T-helper 2 cell (primary cell): ENCODE measurements around the gene CNTN5.

Experiments
- DNase-seq, 5 experiments: peaks; one replicate each; pipeline versions ENCODE4 v3.0.0 to v3.0.0-alpha.2; 2012 to 2022

The CNTN5 gene

DNA sequence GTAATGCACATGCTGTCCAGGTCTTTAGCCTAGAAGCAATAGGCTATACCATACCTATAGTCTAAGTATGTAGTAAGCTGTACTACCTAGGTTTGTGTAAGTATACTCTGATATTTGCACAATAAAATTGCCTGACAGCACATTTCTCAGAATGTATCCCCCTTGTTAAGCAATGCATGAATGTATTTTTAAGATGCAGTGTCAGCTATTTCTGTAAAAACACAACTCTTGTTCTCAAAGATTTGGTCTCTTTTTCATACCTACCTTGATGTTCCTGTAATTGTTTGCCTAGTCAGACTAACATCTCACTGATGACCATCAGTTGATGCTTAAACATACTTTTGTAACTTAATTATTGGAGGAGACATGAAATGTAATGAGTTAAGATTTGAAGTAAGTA, 619.9 kb downstream of the CNTN5 start:
- no peak for DNase-seq

DNA sequence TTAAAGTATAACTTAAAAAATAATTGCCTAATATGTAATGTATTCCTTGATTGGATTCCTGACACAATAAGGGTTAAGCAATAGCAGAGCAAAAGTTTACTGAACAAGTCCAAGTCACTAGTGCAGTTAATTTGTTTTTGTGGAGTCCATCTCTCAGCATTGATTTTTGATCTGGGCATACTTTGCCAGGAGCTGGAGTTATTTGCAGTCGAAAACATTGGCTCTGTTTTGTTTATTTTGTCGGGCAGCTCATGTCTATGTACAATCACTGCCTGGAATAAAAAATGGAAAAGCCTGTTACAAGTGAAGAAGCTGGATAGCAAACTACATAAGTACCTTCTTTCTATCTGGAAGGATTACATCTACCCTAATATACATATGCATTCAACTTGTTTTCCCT, 625.2 kb downstream of the CNTN5 start:
- DNase-seq: no peak

GRCh38 chr11:99670067-99670676, 649.4 kb downstream of the CNTN5 start:
- DNase-seq: no peak

DNA sequence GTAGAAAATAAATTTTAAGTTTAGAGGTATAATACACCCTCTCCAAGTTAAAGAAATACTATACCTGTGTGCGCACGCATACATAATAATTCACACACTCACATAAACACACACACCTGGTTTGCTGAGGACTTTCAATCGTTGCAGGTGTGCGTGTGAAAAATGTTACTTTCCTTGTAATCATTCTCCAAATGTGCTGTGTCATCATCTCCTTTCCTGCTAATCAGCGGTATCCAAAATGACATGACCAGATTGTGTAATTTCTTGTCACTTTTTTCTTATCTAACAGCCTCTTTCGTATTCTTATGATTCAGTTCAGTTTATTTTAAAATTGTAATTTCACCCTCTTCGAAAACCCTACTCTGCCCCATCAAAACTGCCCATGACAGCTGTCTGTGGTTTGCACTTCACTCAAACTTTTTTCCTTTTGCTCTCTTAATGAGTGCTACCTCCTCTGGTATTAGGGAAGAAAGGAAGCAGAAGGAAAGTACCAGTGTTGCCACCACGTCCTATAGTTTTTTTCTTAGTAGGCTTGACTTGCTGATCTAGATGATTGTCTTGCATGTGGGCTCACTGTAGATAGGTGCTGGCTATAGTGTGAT, 651.2 kb downstream of the CNTN5 start:
- DNase-seq: no peak

GRCh38 chr11:99676292-99676691, 655.5 kb downstream of the CNTN5 start:
- no peak for DNase-seq

- DNase-seq: no peak
Observed at GRCh38 chr11:99682171-99682570, 661.4 kb downstream of the CNTN5 start.

GRCh38 chr11:99682646-99683045, 661.9 kb downstream of the CNTN5 start:
- DNase-seq: no peak

DNA sequence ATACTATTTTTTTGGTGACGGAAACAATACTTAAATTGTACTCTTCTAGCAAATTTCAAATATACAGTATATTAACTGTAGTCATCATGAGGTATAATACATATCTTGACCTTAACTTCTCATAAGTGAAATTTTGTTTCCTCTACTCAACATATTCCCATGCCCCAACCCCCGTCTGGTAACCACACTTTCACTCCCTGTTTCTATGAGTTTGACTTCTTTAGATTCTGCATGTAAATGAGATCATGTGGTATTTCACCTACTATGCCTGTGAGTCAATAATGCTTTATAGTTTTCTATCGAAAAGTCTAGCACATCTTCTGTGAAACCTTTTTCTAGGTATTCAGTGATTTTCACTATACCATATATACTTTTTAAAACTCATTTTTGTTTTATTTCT, 663.2 kb downstream of the CNTN5 start:
- DNase-seq: no peak

DNA sequence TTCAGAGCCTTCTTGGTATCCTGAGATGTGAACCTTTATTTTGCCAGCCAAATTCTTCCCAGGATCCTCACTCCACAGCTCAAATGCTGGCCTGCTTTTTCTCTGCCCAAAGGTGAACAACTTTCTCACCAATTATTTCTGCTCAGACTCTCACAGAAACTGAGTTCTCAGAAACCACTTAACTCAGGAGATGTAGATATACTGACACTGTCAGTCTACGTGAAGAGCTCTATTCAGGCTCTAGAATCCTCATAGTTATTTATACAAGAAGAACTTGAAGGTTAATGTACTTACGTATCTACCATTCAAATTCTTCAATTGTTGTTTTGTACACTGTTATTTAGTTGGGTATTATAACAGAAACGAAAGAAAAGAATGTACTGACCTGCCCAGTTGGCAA, 666.1 kb downstream of the CNTN5 start:
- no peak for DNase-seq

GRCh38 chr11:99687320-99687719, 666.6 kb downstream of the CNTN5 start:
- no peak for DNase-seq

- no peak for DNase-seq
Observed at GRCh38 chr11:99693941-99694492, 673.3 kb downstream of the CNTN5 start.

DNA sequence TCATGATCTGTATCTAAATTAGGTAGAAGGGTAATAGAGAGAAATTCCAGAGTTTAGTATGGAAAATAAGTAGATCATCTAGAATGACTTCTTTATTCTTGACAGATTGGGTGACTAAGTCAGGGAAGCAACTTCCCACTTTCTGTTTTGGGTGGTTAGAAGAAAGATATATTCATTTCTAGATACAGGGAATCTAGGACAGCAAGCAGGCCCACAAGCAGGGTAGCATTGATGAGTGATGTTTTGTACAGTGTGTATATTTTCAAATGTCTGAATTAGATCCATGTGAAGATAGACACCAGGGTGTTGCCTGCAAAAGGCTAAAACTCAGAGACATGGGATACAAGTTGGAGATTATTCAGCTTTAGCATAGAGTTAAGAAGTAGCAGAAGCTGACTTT, 674.4 kb downstream of the CNTN5 start:
- DNase-seq: no peak

DNA sequence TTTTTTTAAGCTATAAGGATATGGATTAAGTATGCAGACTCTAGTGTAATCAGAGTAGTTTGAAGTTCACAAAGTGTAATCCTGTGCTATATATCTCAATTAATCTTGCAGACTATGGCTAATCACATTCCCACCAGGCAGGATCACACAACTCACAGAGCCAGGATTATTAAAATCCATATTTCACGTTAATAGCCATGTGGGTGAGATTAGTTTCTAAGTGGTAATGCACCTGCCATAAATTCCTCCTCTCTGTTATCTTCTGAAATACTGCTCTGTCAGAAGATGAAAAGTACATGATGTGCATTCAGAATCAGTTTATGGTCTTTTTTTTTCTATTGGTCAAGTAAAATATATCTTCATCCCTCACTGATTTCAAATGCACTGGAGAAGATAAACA, 686.1 kb downstream of the CNTN5 start:
- DNase-seq: no peak

DNA sequence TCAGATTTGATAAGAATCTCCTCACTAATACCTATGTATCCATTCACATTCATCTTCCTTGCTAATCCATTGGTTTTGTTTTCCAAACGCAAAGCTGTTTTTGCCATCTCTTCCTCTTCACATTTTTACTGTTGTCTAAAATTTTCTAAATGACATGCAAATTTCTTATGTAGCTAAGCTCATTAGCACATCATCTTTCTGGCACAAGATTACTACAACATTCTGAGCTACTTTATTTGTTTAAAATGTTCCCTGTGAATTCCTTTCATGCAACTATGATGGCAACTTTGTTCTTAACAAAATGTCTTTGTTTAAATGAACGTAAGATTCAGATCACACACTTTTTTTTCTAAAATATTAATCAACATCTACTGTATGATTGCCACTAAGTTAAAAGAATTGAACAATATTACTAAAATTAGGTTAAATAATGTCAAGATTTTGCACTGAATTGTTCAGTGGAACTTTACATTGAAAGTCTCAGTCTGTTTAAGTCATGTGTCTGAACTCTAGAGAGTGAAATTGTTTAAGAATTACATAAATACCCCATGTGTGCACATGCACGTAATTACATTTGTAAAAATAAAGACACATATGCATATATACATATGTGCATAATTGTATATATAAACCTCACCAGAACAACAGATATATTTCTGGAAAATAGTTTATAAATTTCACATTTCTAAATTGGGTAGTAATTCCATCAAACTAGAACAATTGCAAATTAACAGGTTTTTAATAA, 688.4 kb downstream of the CNTN5 start:
- DNase-seq: no peak

GRCh38 chr11:99716302-99716701, 695.6 kb downstream of the CNTN5 start:
- no peak for DNase-seq

GRCh38 chr11:99718291-99718690, 697.5 kb downstream of the CNTN5 start:
- no peak for DNase-seq

GRCh38 chr11:99739464-99740089, 718.8 kb downstream of the CNTN5 start:
- DNase-seq: no peak

DNA sequence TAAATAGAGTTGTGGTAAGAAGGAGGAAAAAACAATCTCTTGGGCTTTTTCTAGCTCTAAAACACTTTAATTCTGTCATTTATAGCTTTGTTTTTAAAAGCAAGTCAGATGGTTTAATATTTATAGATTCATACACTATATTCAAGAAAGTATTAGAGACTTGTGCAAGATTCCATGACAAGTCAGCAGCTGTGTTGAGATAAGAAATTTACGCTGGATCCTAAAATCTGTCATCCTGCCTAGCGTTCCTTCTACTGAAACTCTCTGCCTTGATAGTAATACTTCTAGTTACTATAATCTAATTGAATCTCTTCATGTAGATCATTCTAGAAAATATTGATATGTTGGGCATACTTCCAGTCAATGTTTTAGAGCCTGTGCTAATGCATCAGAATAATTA, 721.8 kb downstream of the CNTN5 start:
- no peak for DNase-seq

- DNase-seq: no peak
Observed at GRCh38 chr11:99759787-99760186, 739.0 kb downstream of the CNTN5 start.

GRCh38 chr11:99766811-99767210, 746.1 kb downstream of the CNTN5 start:
- no peak for DNase-seq

DNA sequence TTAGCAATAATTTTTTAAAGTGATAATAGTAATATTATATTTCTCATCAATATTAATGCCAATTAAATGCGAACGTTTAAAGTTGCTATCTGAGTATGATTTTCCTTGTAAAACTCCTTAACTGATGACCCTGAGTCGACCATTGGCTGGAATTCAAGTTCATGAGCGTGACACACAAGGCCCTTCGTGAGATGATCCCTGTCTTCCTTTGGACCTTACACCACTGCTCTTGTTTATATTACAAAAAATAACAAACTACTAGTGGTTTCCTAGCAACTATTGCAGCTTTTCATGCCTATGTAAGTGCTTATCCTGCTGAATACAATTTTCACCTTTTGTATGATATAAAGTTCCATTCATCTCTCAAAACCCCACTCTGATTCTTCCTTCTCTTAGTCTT, 752.9 kb downstream of the CNTN5 start:
- no peak for DNase-seq

DNA sequence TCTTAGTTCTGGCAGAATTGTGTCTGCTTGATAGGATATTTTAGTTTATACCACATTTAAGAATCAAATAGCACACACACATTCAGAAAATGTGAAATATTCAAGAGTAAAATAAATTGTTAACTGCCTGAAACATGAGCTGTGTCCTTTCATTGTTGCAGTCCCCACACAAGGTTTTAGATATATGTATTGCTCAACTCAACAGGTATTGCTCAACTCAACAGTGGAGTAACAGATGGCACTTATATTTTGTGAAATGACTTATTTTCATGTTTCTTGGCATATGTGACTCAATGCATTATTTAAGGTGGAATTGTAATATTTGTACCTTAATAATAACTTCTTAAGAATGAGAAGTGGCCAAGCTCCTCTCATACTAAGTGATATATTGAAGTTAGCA, 760.3 kb downstream of the CNTN5 start:
- DNase-seq: no peak

- no peak for DNase-seq
Observed at GRCh38 chr11:99791354-99791753, 770.6 kb downstream of the CNTN5 start.

DNA sequence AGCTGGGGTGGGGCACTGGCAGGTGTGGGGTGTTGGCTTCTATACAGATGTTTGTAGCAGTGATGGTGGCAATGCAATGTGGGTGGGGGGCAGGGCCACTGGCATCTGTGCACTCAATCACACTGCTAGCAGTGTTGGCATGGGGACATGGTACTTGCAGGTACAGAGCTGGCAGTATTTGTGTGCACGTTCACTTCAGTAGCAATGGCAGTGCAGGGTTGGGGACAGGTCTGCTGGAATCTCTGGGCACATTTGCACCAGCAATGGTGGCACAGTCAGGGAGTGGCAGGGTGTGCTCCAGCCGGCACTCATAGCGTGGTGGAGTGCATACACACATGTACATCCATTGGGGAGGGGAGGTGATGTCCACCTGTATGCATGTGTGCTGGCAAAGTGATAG, 775.2 kb downstream of the CNTN5 start:
- DNase-seq: no peak
